Endothelial cell of umbilical vein (primary cell): ENCODE measurements around the gene HAVCR1. TPM values are rescaled to one million over a fixed set of nuclear protein-coding genes. Genes with fewer than 3 reads are reported as not detected.

Source experiments
- BruUV-seq: library from RNA; stranded (reverse); fragments of 400-500 nt; replicated peaks from 2 replicates; lab custom pipeline; 2021; lab: Mats Ljungman, UMichigan
- CTCF ChIA-PET: fragments of 300-600, 350-600 bp; sonication (Branson Sonifier 250); formaldehyde crosslinking; loops from one replicate; lab custom pipeline; 2021; ENCODE audit warnings: antibody characterized with exemption, inconsistent platforms; lab: Charles Lee
- POLR2A ChIA-PET: fragments of 300-600, 350-600 bp; sonication (Branson Sonifier 250); formaldehyde crosslinking; loops from one replicate; lab custom pipeline; 2021; ENCODE audit warnings: antibody characterized with exemption, inconsistent platforms; lab: Charles Lee
- DNase-seq: peaks from one replicate; pipeline ENCODE4 v3.0.0-alpha.2; 2011; ENCODE audit warnings: low read depth, low spot score
- FAIRE-seq: peaks from 2 replicates; lab custom pipeline; 2011; peaks lifted over from hg19 to GRCh38; lab: Jason Lieb, UNC
- H2AFZ ChIP-seq: 2 replicates; pipeline ENCODE4 v1.6.0; 2012; ENCODE audit warnings: low read depth, low read length, control low read depth, inconsistent platforms
- H3K27ac ChIP-seq: 2 replicates; pipeline ENCODE4 v1.5.1; 2011; ENCODE audit warnings: low read depth, mild to moderate bottlenecking, control low read depth, low read length, moderate library complexity; ENCODE audit not compliant: insufficient read depth
- H3K27me3 ChIP-seq, 2 experiments: 2 replicates each; pipeline versions ENCODE4 v1.6.0 to v1.6.1; 2011; ENCODE audit warnings: low read length in 2 of 2, mixed read lengths in 1 of 2; ENCODE audit not compliant: control insufficient read depth in 2 of 2, insufficient read depth in 2 of 2
- H3K36me3 ChIP-seq, 2 experiments: 2 replicates in 1 of 2; 3 replicates in 1 of 2; pipeline ENCODE4 v1.5.1; 2011; ENCODE audit warnings: low read length in 2 of 2, mild to moderate bottlenecking in 1 of 2, moderate library complexity in 1 of 2; ENCODE audit not compliant: control insufficient read depth in 2 of 2, insufficient read depth in 2 of 2; ENCODE audit errors: extremely low read depth in 1 of 2
- H3K4me1 ChIP-seq: 3 replicates; pipeline ENCODE4 v1.5.1; 2011; ENCODE audit warnings: mild to moderate bottlenecking, low read length; ENCODE audit not compliant: control insufficient read depth, insufficient read depth; ENCODE audit errors: extremely low read depth
- H3K4me2 ChIP-seq: 2 replicates; pipeline ENCODE4 v1.6.1; 2011; ENCODE audit warnings: low read length, control low read depth, mixed read lengths; ENCODE audit not compliant: insufficient read depth
- H3K4me3 ChIP-seq, 3 experiments: fragments of 200-600 bp in 1 of 3; sonication (generic), shearing (Covaris generic) in 1 of 3; replicated peaks in 1 of 3; 2 replicates each; pipeline ENCODE4 v1.5.1; 2011 to 2016; ENCODE audit warnings: control low read depth in 3 of 3, low read length in 3 of 3, mild to moderate bottlenecking in 2 of 3, inconsistent platforms in 1 of 3, low read depth in 1 of 3, moderate library complexity in 1 of 3; ENCODE audit not compliant: insufficient read depth in 1 of 3
- H3K79me2 ChIP-seq: 2 replicates; pipeline ENCODE4 v1.6.0; 2012; ENCODE audit warnings: low read length, inconsistent platforms; ENCODE audit not compliant: control insufficient read depth, insufficient read depth
- H3K9ac ChIP-seq: replicated peaks from 2 replicates; pipeline ENCODE3; 2011; ENCODE audit warnings: low read length, control low read depth; ENCODE audit not compliant: insufficient read depth; ENCODE audit errors: extremely low read depth
- H3K9me1 ChIP-seq: replicated peaks from 3 replicates; pipeline ENCODE4 v1.6.0; 2011; ENCODE audit warnings: mild to moderate bottlenecking, low read length; ENCODE audit not compliant: control insufficient read depth, insufficient read depth; ENCODE audit errors: extremely low read depth
- H3K9me3 ChIP-seq: replicated peaks from 2 replicates; pipeline ENCODE4 v1.5.1; 2012; ENCODE audit warnings: low read length, inconsistent platforms; ENCODE audit not compliant: control insufficient read depth, insufficient read depth
- H4K20me1 ChIP-seq: replicated peaks from 2 replicates; pipeline ENCODE3; 2011; ENCODE audit warnings: mild to moderate bottlenecking, low read length; ENCODE audit not compliant: control insufficient read depth, insufficient read depth; ENCODE audit errors: extremely low read depth
- GATA2 ChIP-seq: IDR thresholded peaks from 2 replicates; pipeline ENCODE4 v1.7.0; 2011; ENCODE audit warnings: low read depth, mild to moderate bottlenecking, moderate library complexity, mixed read lengths, low read length; ENCODE audit not compliant: insufficient read length, insufficient read depth
- JUN ChIP-seq: IDR thresholded peaks from 2 replicates; pipeline ENCODE4 v1.6.1; 2011; ENCODE audit warnings: borderline replicate concordance, low read depth; ENCODE audit not compliant: insufficient read length, insufficient read depth
- MAX ChIP-seq: IDR thresholded peaks from 2 replicates; pipeline ENCODE4 v1.6.1; 2011; ENCODE audit not compliant: insufficient read depth, insufficient read length
- MYC ChIP-seq: IDR thresholded peaks from one replicate; pipeline ENCODE4 v1.6.1; 2011; ENCODE audit warnings: mild to moderate bottlenecking, low read depth, low read length
- dilution Hi-C: fragments of 300-500 bp; cut with MboI; formaldehyde crosslinking; loops from one replicate; pipeline ENCODE4 v1.15.0; 2019; ENCODE audit warnings: low sequenced_read_pairs; ENCODE audit not compliant: extremely low pct_ligation_motif_present
- intact Hi-C: fragments of 100-400 bp; cut with micrococcal nuclease; formaldehyde crosslinking; loops from one replicate; pipeline ENCODE4 v1.10.0; 2022
- polyA plus RNA-seq, 4 experiments: library from polyadenylated mRNA; depleted of rRNA in 3 of 4; stranded (reverse) in 3 of 4; unstranded in 1 of 4; fragments of >200 nt; gene quantifications; 2 replicates each; pipeline versions ENCODE4 v1.2.1 to v1.2.3, GENCODE V29; 2011 to 2012; ENCODE audit warnings: missing spikeins in 1 of 4
- total RNA-seq: library from RNA; stranded (reverse); gene quantifications from 2 replicates; pipeline ENCODE4 v1.2.3, GENCODE V29; 2021
- TF ChIP-seq, protein P1 (sequence below), 2 donors: IDR thresholded peaks; 1 replicate in 1 of 2; 2 replicates in 1 of 2; pipeline ENCODE4 v1.5.1; 2011; ENCODE audit warnings: low read length in 2 of 2, mild to moderate bottlenecking in 2 of 2, moderate library complexity in 2 of 2, control low read depth in 1 of 2, inconsistent platforms in 1 of 2, low read depth in 1 of 2; ENCODE audit not compliant: insufficient read depth in 1 of 2; ENCODE audit errors: extremely low read depth in 1 of 2

HAVCR1 gene
- total and polyA plus RNA-seq, 2 donors (not counting 3 experiments of a cell fraction or from before 2014, with no cell fraction given): not detected

DNA sequence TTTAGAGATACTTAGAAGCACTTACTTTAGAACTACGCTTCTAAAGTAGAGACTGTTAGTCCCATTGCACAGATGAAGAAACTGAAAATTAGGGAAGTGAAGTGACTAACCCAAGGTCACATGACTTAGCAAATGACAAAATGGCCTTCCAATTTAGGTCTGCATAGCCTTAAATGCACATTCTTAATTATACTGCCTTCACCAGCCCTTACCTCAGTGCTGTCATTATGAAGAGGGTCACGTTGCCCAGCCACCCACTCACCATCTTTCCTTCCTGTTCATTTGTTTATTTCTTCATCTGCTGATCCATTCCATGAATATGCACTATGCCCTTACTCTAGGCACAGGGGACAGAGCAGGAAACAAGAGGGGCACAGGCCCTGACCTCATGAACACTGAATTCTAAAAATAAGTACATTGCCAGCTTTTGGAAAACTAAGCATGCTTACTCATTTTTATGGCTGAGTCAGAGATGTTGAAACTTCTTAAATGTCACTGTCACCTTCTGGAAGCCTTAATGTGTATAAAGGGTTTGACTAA is 41.3 kb upstream of the HAVCR1 start:
- no peak overlapping the region for H2AFZ ChIP-seq

More for the DNA sequence above, 41.3 kb upstream of the HAVCR1 start:
- DNase-seq: no peak
- no peaks in the 10 kb centered on the region for H3K4me1 ChIP-seq
- no peak overlapping the region for H3K9ac ChIP-seq
- no peaks in the 10 kb centered on the region for H3K79me2 ChIP-seq
- H4K20me1 ChIP-seq: no peaks in the 10 kb centered on the region
- ChIA-PET CTCF (no interaction called here), POLR2A (no interaction called here)
- H3K27me3 ChIP-seq: no peaks in the 10 kb centered on the region
- intact Hi-C loops (no loop called here), dilution Hi-C loops (no loop called here)
- no peak overlapping the region for H3K4me3 ChIP-seq
- no peak overlapping the region for H3K27ac ChIP-seq
- H3K36me3 ChIP-seq: no peaks in the 10 kb centered on the region
- peaks cover 1% of the 10 kb centered on the region for H3K9me3 ChIP-seq
- H3K9me1 ChIP-seq: no peaks in the 10 kb centered on the region
- no peak for FAIRE-seq
- TF ChIP-seq MYC (no peak), GATA2 (no peak), JUN (no peak), MAX (no peak)
- TF ChIP-seq, protein P1, sequence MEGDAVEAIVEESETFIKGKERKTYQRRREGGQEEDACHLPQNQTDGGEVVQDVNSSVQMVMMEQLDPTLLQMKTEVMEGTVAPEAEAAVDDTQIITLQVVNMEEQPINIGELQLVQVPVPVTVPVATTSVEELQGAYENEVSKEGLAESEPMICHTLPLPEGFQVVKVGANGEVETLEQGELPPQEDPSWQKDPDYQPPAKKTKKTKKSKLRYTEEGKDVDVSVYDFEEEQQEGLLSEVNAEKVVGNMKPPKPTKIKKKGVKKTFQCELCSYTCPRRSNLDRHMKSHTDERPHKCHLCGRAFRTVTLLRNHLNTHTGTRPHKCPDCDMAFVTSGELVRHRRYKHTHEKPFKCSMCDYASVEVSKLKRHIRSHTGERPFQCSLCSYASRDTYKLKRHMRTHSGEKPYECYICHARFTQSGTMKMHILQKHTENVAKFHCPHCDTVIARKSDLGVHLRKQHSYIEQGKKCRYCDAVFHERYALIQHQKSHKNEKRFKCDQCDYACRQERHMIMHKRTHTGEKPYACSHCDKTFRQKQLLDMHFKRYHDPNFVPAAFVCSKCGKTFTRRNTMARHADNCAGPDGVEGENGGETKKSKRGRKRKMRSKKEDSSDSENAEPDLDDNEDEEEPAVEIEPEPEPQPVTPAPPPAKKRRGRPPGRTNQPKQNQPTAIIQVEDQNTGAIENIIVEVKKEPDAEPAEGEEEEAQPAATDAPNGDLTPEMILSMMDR (IDR thresholded peaks at IDR 0.05; ENCODE audit: extremely low read depth in 1 of 2, insufficient read depth in 1 of 2, low read depth in 1 of 2, low read length in 2 of 2): no peak
- no peak overlapping the region for H3K4me2 ChIP-seq
- BruUV-seq: no TSS peak
